Measurements from ENCODE around the gene EPN3. TPM values are rescaled to one million over a fixed set of nuclear protein-coding genes. Genes with fewer than 3 reads are reported as not detected.

The EPN3 gene
- total RNA-seq, 1 donor from 2014 or later, result 8.5 TPM

GRCh38 chr17:50529849-50530248, 2.7 kb upstream of the EPN3 start:
- DNase-seq (ENCODE audit: low spot score), result no peak
- intact Hi-C loops (cut with DNase I), result no loop called here

DNA sequence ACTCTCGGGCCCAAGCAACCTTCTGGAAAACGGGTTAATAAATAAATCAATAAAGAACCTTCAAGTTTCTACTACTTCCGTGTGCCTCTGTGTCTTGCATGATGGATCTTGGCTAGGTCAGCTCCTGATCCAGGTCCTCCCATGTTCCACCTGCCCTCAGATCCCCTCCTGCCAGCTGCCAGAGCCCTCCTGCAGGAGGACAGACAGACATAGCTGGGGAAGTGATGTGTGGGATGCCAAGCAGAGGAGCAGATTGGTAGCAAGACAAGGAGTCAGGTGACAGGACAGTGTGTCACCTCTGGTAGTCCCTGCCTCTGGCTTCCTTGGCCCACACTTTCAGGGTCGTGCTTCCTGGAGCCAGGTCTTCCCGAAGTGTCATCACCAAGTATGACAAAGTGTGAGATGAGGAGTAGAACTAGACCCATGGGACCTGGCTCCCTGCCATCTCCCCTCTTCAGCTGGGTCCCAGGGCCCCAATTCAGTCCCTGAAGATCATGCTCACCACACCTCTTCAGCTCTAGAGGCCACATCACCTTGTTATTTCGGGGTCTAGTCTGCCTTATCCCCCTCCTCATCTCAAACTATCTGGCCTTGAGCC, 1.0 kb upstream of the EPN3 start:
- no peak for DNase-seq (ENCODE audit: low spot score)
- intact Hi-C loops (cut with DNase I), result no loop called here

DNA sequence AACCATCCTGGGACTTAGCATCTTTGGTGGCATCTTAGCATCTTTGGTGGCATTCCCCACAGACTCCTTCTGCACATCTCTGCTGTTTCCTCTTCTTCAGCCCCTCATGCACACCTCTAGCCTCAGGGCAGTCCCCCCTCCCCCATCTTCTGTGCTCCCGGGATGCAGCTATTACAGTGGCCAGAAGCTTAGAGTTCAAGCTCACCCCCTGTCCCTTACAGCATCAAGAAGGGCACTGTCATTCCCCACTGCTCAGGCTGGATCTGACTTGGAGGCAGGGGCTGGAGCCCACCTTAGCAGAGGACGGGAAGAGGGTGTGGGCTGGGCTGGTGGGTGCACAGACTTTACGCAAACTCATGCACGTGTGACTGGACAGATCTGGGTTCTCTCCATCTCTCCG, 650 bp downstream of the EPN3 start:
- intact Hi-C loops (cut with DNase I), result no loop called here
- DNase-seq (ENCODE audit: low spot score), result no peak

DNA sequence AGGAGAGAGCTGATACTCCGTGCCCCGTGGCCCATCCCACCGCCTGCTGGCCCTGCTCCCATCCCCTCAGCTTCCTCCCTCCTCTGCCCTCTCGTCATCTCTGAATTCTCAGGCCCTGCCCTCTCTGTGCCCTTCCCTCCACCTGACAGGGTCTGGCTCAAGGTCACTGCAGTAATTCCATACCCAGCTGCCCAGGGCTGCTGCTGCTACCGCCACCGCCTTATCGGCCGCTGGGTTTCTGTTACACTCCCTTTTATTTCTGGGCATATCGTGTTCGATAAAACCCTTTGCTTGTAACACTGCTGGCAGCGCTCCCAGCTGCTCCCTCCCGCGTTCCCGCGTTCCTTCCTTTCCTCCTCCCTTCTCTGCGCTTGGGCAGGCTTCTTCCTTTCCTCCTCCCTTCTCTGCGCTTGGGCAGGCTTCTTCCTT, 1.2 kb downstream of the EPN3 start:
- DNase-seq (ENCODE audit: low spot score), result peak; percentile 84
- intact Hi-C loops (cut with DNase I), result no loop called here

- intact Hi-C loops (cut with DNase I), result no loop called here
- no peak for DNase-seq (ENCODE audit: low spot score)
Measured at GRCh38 chr17:50534222-50534978, 1.9 kb downstream of the EPN3 start.

GRCh38 chr17:50534979-50535326, 2.4 kb downstream of the EPN3 start:
- intact Hi-C loops (cut with DNase I), result no loop called here

DNA sequence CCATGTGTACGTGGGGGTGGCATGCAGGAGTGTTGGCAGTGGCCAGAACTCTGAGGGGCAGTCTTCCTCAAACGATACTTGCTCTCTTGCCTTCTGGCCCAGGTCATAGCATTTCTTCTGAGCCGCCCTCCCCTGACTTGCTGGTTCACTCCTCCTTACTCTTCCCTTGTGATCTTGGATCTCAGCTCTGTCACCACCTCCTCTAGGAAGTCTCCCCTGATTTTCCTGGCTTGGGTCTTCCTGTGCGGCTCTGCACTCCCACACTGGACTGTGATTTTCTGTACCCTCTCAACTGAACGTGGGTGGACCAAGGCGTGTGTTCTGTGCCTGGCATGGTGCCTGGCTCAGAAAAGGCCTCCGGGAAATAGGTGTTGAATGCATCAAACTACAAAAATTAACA, 2.9 kb downstream of the EPN3 start:
- intact Hi-C loops (cut with DNase I), result no loop called here

More at GRCh38 chr17:50534979-50535326, 2.4 kb downstream of the EPN3 start:
- DNase-seq (ENCODE audit: low spot score), result no peak

DNA sequence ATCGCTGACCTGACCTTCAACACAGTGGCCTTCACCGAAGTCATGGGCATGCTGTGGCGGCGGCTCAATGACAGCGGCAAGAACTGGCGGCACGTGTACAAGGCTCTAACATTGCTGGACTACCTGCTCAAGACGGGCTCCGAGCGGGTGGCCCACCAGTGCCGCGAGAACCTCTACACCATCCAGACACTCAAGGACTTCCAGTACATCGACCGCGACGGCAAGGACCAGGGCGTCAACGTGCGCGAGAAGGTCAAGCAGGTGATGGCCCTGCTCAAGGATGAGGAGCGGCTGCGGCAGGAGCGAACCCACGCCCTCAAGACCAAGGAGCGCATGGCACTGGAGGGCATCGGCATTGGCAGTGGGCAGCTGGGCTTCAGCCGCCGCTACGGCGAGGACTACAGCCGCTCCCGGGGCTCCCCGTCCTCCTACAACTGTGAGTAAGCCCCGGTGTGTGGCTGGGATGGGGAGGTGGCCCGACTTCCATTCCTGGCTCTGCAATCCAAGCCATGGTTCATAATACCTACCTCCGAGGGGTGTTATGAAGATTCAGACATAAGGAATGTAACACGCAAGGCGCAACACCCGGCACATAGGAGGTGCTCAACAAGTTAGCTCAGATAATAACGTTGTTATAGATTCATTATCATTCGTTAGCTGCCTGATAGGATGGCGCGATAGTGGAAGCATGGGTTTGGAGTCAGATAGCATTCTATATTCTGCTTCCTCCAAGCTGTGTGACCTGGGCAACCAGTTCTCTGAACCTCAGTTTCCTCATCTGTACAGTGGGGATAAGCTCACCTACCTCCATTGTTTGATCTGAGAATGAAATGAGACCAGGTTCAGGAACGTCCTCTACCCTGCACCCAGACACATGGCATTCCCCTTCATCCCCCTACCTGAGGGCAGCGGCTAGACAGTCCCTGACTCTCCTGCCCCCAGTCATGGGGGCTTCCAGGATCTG, 4.4 kb downstream of the EPN3 start:
- no peak for DNase-seq (ENCODE audit: low spot score)
- intact Hi-C loops (cut with DNase I), result no loop called here

More for the DNA sequence above, 2.9 kb downstream of the EPN3 start:
- no peak for DNase-seq (ENCODE audit: low spot score)

DNA sequence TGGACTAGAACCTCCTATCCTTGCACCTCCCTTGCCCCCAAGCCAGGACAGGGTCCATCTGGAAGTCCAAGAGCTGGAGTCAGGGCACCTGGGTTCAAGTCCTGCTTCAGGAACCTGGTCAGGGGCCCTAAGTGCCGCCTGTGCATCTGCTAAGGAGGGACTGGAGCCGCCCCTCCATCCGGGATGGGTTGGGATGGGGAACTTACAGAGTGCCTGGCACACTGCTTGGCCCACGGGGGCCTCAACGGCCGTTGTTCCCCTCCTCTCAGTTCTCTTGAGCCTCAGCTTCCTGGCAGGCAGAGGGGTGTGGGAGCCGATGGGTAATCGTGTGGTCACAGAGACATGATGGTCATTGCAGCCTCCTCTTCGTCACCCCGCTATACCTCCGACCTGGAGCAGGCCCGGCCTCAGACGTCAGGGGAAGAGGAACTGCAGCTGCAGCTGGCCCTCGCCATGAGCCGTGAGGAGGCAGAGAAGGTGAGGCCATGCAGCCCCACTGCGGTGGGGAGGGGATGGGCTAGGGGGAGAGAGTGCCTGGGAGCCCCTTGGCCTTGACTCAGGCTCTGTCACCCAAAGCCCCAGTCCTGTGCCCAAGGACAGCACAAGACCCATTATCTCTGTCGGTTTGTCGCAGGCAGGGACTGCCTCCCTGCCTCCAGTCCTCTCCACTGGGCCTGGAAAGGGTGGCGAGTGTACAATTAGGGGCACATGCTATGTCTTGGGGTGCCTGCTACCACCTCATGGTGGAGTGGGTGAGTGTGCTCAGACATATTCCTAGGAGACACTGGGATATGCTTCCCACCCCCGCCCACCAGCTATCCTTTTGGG, 5.4 kb downstream of the EPN3 start:
- DNase-seq (ENCODE audit: low spot score), result no peak
- intact Hi-C loops (cut with DNase I), result no loop called here

- intact Hi-C loops (cut with DNase I), result no loop called here
- DNase-seq (ENCODE audit: low spot score), result no peak
Measured at GRCh38 chr17:50538549-50539410, 6.2 kb downstream of the EPN3 start.

DNA sequence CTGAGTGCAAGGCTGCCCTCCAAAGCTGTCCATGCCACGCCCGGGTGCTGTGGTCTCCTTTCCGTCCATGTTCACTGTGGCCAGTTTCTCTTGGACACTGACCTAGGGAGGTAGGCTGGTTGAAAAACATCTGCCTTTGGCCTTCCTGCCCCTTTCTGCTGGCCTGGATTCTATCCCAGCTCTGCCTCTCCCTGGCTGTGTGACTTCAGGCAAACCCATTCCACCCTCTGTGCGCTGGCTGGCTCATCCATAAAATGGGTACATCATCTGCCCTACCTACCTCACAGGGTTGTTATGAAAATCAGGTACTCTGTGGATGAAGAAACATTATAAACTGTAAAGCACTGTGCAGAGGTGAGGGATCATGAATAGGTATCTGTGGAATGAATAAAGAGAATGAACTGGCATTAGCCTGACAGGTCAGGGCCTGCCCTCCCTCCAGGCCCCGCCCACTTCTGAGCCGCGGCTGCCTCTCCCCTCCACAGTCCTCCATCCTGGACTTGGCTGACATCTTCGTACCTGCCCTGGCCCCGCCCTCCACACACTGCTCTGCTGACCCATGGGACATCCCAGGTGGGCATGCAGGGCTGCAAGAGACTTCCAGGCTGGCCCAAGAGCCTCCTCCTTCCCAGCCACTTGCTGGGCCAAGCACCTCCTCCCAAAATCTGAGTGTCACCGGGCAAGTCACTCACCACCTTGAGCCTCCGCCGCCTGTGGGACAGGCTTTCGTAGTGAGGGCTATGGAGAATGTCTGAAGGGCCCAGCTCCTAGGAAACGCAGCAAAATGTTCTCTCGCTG, 7.4 kb downstream of the EPN3 start:
- no peak for DNase-seq (ENCODE audit: low spot score)
- intact Hi-C loops (cut with DNase I), result loop anchor here (2.0 to 10.0 kb wide), 3 partner anchors 33 to 415 kb away; partner anchors contain the start of gene MYCBPAP

DNA sequence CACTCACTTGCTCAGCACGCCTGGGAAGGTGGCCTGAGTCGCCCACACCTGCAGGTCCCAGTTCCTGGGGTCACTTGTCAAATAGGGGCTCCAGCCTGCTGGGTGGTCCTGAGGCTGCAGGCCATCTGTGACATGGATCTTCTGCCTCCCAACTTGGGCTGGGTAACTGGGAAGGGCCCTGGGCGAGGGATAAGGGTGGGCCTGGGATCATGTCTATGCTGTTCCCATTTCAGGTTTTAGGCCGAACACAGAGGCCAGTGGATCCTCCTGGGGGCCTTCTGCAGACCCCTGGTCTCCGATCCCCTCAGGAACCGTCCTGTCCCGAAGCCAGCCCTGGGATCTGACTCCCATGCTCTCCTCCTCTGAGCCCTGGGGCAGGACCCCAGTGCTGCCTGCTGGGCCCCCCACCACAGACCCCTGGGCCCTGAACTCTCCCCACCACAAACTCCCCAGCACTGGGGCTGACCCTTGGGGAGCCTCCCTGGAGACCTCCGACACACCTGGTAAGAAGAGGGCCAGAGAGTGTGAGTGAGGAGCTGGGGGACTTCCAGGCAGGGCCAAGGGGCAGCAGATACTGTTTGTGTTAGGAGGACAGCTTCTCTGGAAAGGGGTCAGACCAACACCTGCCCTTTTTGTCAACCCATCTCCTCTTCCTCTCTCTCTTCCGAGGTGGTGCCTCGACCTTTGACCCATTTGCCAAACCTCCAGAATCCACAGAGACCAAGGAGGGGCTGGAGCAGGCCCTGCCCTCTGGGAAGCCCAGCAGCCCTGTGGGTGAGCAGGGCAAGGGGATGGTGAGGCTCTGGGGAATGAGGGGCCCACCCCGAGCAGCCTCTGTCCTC, 8.2 kb downstream of the EPN3 start:
- no peak for DNase-seq (ENCODE audit: low spot score)
- intact Hi-C loops (cut with DNase I), result loop anchor here (2.0 to 10.0 kb wide), 3 partner anchors 33 to 414 kb away; partner anchors contain the start of gene MYCBPAP

DNA sequence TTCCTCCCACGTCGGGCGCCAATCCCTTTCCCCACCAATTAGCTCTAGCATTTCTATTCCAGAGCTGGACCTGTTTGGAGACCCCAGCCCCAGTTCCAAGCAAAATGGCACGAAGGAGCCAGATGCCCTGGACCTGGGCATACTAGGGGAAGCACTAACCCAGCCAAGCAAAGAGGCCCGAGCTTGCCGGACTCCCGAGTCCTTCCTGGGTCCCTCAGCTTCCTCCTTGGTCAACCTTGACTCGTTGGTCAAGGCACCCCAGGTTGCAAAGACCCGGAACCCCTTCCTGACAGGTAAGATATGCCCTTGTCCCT, 8.8 kb downstream of the EPN3 start:
- DNase-seq (ENCODE audit: low spot score), result no peak
- intact Hi-C loops (cut with DNase I), result loop anchor here (2.0 to 10.0 kb wide), 3 partner anchors 34 to 413 kb away; partner anchors contain the start of gene MYCBPAP

DNA sequence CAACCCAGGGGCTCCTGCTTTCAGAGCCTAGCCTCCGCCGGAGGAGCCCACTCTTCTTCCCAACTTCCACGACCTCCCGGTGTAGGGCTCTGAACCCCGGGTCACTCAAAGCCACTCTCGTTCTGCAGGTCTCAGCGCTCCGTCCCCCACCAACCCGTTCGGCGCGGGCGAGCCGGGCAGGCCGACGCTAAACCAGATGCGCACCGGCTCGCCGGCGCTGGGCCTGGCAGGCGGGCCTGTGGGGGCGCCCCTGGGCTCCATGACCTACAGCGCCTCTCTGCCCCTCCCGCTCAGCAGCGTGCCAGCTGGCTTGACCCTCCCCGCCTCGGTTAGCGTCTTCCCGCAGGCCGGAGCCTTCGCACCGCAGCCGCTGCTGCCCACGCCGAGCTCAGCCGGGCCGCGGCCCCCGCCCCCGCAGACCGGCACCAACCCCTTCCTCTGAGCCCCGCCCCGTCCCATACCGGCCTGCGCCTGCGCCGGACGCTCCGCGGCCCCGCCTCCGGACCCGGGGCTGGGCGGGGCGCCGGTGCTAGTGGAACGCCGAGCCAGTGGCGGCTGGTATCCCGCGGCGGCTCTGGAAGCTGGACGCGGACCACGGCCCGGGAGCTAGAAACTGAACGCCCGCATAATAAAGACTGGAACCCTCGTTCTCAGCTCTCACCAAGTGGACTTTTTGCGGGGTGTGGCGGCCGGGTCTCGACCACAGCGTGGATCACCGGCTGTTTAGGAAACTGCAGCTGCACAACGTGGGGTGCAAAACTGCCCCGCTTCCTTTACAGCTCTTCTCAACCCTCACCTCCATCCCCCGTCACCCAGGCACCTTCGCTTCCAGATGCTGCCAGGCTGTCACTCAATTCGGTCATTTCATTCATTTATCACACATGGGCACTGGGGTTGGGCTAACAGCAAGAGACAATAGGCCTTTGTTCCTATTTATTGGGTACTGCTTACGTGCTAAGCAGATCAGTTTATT, 9.5 kb downstream of the EPN3 start:
- peak; percentile 97 for DNase-seq (ENCODE audit: low spot score)
- intact Hi-C loops (cut with DNase I), result loop anchor here (2.0 to 10.0 kb wide), 3 partner anchors 35 to 413 kb away; partner anchors contain the start of gene MYCBPAP
